ENCODE data around the gene RGS19.
A peak's percentile ranks its signal among the peaks of the same experiment; 100 is the strongest.
"Not testable (repeated sequence)": the region's sequence is repeated elsewhere in the genome, so short reads cannot be mapped to it uniquely, and the experiment has no call there.

RGS19 gene

GRCh38 chr20:64095927-64096326 lies 16.6 kb upstream of the RGS19 start:
- DNase-seq (ENCODE audit: low read depth in 2 of 2, low spot score in 1 of 2), result no peak

- no peak for DNase-seq (ENCODE audit: low read depth in 2 of 2, low spot score in 1 of 2)
These were observed 16.1 kb upstream of the RGS19 start for GRCh38 chr20:64095455-64095854.

- no peak for DNase-seq (ENCODE audit: low read depth in 2 of 2, low spot score in 1 of 2)
These were observed 13.7 kb upstream of the RGS19 start for GRCh38 chr20:64093013-64093503.

GRCh38 chr20:64092258-64093012 lies 13.1 kb upstream of the RGS19 start:
- DNase-seq (ENCODE audit: low read depth in 2 of 2, low spot score in 1 of 2), result no peak

DNA sequence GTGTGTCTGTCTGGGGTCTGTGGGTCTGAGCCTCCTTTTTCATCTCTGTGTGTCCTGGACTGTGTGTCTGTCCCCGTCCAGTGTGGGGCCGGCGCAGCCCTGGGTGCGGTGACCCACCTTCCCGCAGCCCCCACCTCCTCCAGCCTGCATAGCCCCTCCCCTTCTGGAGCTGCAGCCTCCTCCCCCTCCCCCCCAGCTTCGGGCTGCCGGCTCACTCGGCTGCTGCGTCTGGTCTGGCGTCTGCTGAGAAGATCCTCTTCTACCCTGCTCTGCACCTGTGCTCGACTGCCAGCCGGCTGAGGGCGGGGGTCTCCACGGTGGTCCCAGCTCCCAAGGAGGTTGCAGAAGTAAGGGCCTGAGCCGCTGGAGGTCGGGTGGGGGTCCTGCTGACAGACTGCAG lies 12.5 kb upstream of the RGS19 start:
- no peak for DNase-seq (ENCODE audit: low read depth in 2 of 2, low spot score in 1 of 2)

GRCh38 chr20:64091340-64091739 lies 12.0 kb upstream of the RGS19 start:
- DNase-seq (ENCODE audit: low read depth in 2 of 2, low spot score in 1 of 2), result no peak

DNA sequence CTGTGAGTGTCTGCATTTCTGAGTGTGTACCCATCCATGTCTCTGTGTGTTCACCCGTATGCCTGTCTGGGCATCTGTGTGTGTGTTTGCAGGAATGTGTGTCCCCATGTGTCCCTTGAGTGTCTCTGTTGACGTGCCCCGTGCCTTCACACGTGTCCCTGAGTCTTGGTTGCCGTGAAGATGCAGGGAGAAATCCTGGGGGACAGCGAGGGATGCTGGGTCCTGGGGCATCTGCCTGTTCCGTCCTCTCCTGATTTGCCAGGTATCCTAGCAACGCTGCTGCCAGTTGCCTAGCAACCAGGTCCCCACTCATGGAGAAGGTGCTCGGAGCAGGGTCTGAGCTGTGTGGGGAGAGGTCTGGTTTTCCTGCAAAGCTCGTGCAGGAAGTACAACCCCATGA lies 10.8 kb upstream of the RGS19 start:
- DNase-seq (ENCODE audit: low read depth in 2 of 2, low spot score in 1 of 2), result no peak

DNA sequence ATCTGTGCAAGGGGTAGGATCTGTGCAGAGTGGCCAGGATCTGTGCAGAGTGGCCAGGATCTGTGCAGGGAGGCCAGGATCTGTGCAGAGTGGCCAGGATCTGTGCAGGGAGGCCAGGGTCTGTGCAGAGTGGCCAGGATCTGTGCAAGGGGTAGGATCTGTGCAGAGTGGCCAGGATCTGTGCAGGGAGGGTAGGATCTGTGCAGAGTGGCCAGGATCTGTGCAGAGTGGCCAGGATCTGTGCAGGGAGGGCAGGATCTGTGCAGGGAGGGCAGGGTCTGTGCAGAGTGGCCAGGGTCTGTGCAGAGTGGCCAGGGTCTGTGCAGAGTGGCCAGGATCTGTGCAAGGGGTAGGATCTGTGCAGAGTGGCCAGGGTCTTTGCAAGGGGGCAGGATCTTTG lies 9.3 kb upstream of the RGS19 start:
- DNase-seq (ENCODE audit: low read depth in 2 of 2, low spot score in 1 of 2), result not testable (repeated sequence)

DNA sequence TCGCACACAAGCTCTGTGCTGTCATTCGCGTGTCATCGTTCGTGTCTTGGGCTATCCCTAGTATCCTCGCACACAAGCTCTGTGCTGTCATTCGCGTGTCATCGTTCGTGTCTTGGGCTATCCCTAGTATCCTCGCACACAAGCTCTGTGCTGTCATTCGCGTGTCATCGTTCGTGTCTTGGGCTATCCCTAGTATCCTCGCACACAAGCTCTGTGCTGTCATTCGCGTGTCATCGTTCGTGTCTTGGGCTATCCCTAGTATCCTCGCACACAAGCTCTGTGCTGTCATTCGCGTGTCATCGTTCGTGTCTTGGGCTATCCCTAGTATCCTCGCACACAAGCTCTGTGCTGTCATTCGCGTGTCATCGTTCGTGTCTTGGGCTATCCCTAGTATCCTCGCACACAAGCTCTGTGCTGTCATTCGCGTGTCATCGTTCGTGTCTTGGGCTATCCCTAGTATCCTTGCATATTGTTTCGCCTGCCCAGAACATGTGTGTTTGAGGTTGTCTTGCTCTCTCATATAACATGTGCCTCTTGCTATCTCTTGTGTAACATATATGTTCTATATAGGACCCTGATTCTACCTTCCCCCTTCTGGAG lies 8.0 kb upstream of the RGS19 start:
- not testable (repeated sequence) for DNase-seq (ENCODE audit: low read depth in 2 of 2, low spot score in 1 of 2)

DNA sequence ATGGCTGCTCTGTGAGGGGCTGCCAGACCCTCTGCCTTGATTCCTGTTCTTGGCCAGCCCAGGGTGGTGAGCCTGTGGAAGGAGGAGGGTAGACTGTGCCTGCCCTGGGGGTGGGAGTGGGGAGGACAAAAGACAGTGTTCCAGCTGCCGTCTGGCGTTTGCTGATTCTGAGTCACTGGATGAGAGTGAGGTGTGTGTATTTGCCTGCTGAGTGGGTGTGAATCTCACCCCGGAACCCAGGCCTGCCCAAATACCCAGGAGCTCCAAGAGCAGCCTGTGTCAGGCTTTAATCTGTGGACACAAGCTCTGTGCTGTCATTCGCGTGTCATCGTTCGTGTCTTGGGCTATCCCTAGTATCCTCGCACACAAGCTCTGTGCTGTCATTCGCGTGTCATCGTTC lies 7.5 kb upstream of the RGS19 start:
- no peak for DNase-seq (ENCODE audit: low read depth in 2 of 2, low spot score in 1 of 2)

DNA sequence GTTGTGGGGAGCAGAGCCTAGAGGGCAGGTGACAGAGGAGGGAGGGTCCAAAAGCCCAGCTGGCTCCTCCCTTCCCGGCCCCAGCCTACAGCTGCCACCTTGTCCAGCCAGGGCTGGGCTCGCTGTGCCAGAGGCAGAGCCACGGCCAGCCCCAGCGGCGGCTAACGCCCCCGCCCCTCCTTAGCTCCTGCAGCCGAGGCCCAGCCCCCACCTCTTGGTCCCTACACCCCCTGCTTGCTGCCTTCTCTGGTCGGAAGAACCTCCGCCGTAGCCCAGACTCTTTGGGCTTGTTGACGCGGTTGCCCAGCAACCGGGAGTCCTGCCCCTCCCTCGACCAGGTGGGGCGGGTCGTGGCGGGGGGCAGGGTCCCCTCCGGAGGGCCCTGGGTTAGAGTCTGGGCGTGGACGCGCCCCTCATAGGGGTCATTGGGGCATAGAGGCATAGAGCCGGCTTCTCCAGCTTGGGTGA lies 5.4 kb upstream of the RGS19 start:
- DNase-seq (ENCODE audit: low read depth in 2 of 2, low spot score in 1 of 2), result no peak

DNA sequence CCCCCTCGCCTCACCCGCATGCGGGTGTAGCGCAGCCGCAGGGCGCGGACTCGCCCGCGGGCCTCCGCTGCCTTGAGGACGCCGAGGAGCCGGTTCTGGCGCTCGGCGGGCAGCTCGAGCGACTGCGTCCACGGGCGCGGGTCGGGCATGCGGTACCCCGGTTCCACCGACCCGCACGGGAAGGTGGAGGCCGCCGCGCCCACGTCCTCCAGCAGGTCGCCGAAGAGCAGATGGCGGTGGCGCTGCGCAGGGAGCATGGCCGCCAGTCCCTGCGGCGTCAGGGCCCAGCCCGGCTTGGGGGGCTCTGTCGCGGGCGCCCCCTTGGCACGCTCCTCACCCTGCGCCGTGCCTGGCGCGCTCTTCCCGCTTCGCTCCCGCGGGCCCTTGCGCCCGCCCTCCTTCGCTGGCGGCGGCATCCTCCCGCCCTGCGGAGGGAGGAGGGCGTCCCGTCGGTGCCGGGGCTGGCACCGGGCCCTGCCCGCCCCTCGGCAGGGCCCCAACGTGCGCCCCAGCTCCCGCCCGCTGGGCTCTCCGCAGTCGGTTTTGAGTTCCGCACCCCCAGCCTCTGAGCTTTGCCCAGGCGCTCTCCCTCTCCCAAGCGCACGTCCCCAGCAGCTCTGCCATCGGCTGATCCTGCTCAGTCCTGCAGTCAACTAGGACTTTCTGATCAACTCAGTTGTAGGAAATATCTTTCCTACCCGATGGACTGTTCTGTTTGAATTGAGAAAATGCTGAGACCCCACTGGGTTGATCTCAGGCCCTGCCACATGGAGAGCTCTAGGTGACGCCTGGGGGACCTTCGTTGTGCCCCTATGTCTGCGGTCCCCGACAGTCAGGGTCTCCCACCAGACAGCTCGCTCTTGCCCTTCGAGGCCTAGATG lies 4.7 kb upstream of the RGS19 start, which contains the start of gene LKAAEAR1:
Gene LKAAEAR1, minus strand, starts transcription at position 595 of the 881 bp plus-strand sequence. Its CDS starts 179 bp downstream, at position 416.
- no peak for DNase-seq (ENCODE audit: low read depth in 2 of 2, low spot score in 1 of 2)

- DNase-seq (ENCODE audit: low read depth in 2 of 2, low spot score in 1 of 2), result peak in 1 of 2 donors; percentile 31
These were observed 4.1 kb upstream of the RGS19 start for GRCh38 chr20:64083378-64083803.

DNA sequence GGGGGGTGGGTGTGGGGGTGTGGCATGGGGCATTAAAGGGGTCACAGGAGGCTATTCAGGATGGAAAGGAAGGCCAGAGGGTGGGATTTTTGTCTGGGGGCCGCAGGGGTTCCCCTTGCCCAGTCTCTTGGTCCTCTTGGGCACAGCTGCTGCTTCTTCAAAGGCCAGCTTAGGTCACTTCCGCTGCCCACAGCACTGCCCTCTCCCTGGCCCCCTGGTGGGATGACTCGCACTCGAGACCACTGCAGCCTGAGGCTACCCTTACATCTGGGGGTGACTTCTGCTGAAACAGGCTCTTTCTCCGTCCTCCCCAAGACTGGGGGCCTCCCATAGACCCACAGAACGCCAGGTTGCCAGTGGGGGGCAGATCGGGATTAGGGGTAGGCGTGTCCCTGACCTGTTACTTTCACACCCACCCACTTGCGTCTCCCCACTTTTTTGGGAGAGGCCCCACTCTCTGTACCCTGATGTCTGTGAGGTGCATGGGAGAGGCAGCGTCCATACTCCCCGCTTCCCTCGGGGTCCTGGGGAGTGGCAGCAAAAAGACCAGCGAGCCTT lies 3.6 kb upstream of the RGS19 start:
- no peak for DNase-seq (ENCODE audit: low read depth in 2 of 2, low spot score in 1 of 2)

GRCh38 chr20:64082126-64082731 lies 2.9 kb upstream of the RGS19 start:
- no peak for DNase-seq (ENCODE audit: low read depth in 2 of 2, low spot score in 1 of 2)

- DNase-seq (ENCODE audit: low read depth in 2 of 2, low spot score in 1 of 2), result no peak
These were observed 2.3 kb upstream of the RGS19 start for GRCh38 chr20:64081624-64081964.

DNA sequence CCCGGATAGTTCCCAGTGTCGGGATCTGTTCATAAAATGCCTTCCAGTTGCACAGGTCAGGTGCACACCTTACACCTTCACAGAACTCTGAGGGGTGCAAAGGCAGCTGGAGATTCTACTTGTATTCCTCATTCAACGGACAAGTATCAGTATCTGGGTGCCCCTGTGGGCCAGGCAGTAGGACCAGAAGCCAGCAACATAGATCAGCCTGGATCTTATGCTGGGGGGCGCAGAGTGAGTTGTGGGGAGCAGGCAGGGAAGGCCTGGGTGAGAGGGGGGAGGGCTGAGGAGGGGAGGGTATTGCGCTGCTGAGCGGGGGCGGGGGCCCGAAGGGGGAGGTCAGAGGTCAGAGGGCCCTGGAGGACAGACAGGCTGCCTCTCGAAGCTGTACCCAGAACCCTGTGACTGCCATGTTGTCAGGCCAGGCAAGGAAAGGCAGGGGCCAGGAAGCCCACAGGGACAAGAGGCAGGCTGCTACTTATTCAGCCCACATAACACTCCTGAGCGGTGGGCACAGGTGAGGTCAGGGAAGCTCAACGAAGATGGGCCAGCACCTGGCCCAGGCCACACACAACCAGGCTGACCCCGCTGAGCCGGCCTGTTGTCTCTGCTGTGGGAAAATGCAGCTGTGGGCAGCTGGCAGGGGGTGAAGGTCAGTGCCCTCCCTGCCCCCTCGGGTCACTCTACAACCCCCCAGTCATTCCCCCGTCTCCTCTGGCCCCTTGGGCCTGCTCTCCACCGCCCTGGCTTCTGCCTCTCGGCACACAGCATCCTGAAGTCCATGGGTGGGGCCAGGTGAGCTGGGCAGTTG lies 1.7 kb upstream of the RGS19 start:
- no peak for DNase-seq (ENCODE audit: low read depth in 2 of 2, low spot score in 1 of 2)

DNA sequence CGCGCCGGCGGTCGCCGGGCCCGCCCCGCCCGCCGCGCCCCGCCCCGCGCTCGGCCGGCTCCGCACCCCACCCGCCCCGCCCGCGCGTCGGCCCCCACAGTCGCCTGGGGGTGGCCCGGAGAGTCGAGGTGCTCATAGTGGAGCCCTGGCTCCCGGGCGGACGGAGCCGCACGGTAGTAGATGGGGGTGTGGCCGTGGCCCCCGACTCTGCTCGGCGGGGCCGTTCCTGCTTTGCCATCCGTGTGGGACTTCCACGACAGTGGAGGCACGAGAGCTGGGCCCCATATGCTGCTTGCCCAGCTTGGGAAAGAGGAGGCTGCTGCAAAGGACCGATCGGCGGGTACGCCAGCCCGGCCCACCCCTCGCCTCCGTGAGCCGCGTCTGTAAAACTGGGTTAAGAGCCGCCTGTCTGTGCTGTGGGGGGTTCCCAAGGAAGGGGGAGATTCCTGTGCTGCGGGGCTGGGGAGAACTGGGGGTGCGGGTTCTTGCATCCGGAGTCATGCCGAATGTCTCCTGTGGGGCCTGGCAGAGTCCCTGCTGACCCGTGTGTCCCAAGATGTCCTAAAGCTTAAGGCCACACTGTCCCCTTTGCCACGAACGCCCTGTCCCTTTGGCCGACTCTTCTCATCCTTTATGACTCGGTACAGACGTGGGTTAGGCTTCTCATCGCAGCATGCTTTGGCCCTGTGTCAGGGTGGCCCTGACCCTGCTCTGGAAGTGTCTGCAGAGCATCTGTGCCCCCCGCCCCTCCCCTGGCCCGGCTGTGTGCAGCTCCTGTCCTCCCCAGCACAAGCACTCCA lies 895 bp upstream of the RGS19 start, which contains the start of gene OPRL1:
Gene OPRL1, plus strand, starts transcription at position 70 of the 800 bp plus-strand sequence. CDS start 12,639 bp downstream, outside the sequence.
- DNase-seq (ENCODE audit: low read depth in 2 of 2, low spot score in 1 of 2), result no peak

DNA sequence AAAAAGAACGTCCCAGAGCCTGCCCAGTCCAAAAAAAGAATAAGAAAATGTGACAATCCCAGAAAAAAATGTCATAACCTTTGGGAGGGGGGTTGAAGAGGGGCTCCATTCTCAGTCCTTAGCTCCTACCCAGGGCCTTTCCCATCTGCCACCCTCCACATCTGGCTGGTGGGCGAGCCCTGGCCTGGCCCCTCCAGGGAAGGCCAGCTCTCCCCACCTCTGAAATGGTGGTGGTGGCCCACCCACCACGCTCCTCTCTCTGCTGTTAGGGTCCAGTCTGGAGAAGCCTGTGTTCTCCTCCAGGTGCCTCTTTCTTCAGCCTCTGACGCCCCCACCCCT lies 415 bp downstream of the RGS19 start:
- DNase-seq (ENCODE audit: low read depth in 2 of 2, low spot score in 1 of 2), result no peak

Data from stimulated activated CD8-positive, alpha-beta memory T cell treated with anti-CD3 and anti-CD28 coated beads, Interleukin-4, amount 100 ng/mL, for 4 hours (primary cell).